Ovary (tissue), 9 donors: ENCODE data around the gene PASK. TPM values are rescaled to one million over a fixed set of nuclear protein-coding genes. Genes with fewer than 3 reads are reported as not detected.
A peak's percentile ranks its signal among the peaks of the same experiment; 100 is the strongest.

Experiments used
- DNase-seq, 5 donors: peaks; one replicate each; pipeline ENCODE4 v3.0.0-alpha.2; 2019 to 2020
- H3K27ac ChIP-seq, 2 donors: fragments of 200-600 bp; one replicate each; pipeline versions ENCODE4 v1.5.1 to v1.8.0; 2019 to 2022
- H3K27me3 ChIP-seq: fragments of 200-600 bp; one replicate; pipeline ENCODE4 v1.8.0; 2022
- H3K36me3 ChIP-seq: fragments of 200-600 bp; sonication (generic); one replicate; pipeline ENCODE4 v1.5.1; 2019
- H3K4me1 ChIP-seq: one replicate; pipeline ENCODE4 v1.8.1; 2013; ENCODE audit warnings: mild to moderate bottlenecking, moderate library complexity; ENCODE audit not compliant: insufficient read depth
- H3K4me3 ChIP-seq: fragments of 200-600 bp; sonication (generic); one replicate; pipeline ENCODE4 v1.5.1; 2017
- H3K9me3 ChIP-seq, 2 donors: fragments of 200-600 bp in 1 of 2; sonication (generic) in 1 of 2; one replicate each; pipeline versions ENCODE4 v1.5.1 to v1.8.1; 2013 to 2019; ENCODE audit warnings: mild to moderate bottlenecking in 1 of 2, moderate library complexity in 1 of 2
- EP300 ChIP-seq: sonication (generic); formaldehyde crosslinking; IDR thresholded peaks from one replicate; pipeline ENCODE4 v1.6.1; 2017; ENCODE audit warnings: antibody characterized with exemption
- POLR2A ChIP-seq: fragments of 450-650 bp; IDR thresholded peaks from one replicate; pipeline ENCODE4 v1.6.1; 2017; ENCODE audit warnings: antibody characterized with exemption, mild to moderate bottlenecking, moderate library complexity
- WGBS, 3 donors: extraction: QIAGEN DNeasy Blood & Tissue Kit in 1 of 3; methylation state at CpG; one replicate each; pipeline versions ENCODE4 v1.1.5 to v1.1.7; 2013 to 2017; 5-methylcytosine and 5-hydroxymethylcytosine counted together
- intact Hi-C, 4 donors: fragments of 100-400 bp; cut with DNase I; formaldehyde crosslinking; loops; one replicate each; pipeline versions ENCODE4 v1.11.0 to v1.15.1; 2022 to 2023
- polyA plus RNA-seq, 2 donors: library from polyadenylated mRNA; stranded (reverse); fragments of 200-250 nt in 1 of 2; fragments of 350-450 nt in 1 of 2; fragmentation: Illumina TruSeq in 1 of 2; extraction: RNeasy Lipid Tissue Mini Kit (QIAGEN cat#74804) in 1 of 2; gene quantifications; one replicate each; pipeline ENCODE4 v1.2.3, GENCODE V29; 2013 to 2014
- total RNA-seq, 7 donors: library from RNA; depleted of rRNA in 2 of 7; stranded (reverse); fragments of >200 nt in 2 of 7; fragmentation: NEBNext Ultra II Directional in 3 of 7; extraction: Animal tissue kit (Norgen Biotek cat#: 25700) in 3 of 7; gene quantifications; one replicate each; pipeline versions ENCODE4 v1.1.0 to v1.2.4, GENCODE V29; 2016 to 2023
- TF ChIP-seq, protein P1 (sequence below), 3 donors: fragments of 450-650 bp in 2 of 3; fragments of 200-600 bp in 1 of 3; IDR thresholded peaks; one replicate each; pipeline versions ENCODE4 v1.5.1 to v1.8.0; 2016 to 2022; ENCODE audit warnings: antibody characterized with exemption in 3 of 3, mild to moderate bottlenecking in 1 of 3
- donor health status: DM: no; HTN: no; CAD: no; lungs with moderate emphysema.
- donor health status: DM: no; HTN: no; CAD: no.
- donor health status: Bipolar disorder and iron deficiency.
- donor health status: DM: yes; HTN: yes; CAD: no.
- donor health status: DM: no; HTN: no; CAD: no.
- donor health status: DM: yes; HTN: yes; CAD: no.

PASK gene
- total and polyA plus RNA-seq, 9 donors: 2.4 to 13.4 (median 7.4) TPM

DNA sequence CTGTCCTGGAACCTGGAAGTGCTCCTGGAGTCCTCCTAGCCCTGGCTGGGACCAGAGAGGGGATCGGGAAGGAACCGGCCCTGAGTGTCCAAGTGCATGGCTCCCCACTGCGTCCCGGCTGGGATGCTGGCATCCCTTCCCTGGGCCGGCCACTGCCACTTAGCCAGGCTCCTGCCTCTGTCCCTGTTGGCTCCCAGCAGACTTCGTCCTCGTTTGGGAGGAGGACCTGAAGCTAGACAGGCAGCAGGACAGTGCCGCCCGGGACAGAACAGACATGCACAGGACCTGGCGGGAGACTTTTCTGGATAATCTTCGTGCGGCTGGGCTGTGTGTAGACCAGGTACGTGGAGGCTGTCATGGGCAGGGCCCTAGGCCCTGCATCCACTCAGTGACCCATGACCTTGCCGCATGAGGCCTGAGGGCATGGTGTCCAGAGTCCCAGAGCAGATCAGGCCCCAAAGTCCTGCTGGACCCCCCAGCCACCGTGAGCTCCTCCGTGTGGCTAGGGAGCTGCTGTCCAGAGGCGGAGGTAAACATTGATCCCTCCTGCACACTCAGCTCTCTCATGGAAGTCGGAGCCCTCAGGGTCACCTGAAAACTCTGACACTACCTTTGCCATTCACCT, 46.3 kb upstream of the PASK start:
- TF ChIP-seq POLR2A (no peak), EP300 (no peak)
- TF ChIP-seq, protein P1, sequence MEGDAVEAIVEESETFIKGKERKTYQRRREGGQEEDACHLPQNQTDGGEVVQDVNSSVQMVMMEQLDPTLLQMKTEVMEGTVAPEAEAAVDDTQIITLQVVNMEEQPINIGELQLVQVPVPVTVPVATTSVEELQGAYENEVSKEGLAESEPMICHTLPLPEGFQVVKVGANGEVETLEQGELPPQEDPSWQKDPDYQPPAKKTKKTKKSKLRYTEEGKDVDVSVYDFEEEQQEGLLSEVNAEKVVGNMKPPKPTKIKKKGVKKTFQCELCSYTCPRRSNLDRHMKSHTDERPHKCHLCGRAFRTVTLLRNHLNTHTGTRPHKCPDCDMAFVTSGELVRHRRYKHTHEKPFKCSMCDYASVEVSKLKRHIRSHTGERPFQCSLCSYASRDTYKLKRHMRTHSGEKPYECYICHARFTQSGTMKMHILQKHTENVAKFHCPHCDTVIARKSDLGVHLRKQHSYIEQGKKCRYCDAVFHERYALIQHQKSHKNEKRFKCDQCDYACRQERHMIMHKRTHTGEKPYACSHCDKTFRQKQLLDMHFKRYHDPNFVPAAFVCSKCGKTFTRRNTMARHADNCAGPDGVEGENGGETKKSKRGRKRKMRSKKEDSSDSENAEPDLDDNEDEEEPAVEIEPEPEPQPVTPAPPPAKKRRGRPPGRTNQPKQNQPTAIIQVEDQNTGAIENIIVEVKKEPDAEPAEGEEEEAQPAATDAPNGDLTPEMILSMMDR (IDR thresholded peaks at IDR 0.05): no peak
- H3K27me3 ChIP-seq: no peaks in the 10 kb centered on the region
- DNase-seq: no peak

DNA sequence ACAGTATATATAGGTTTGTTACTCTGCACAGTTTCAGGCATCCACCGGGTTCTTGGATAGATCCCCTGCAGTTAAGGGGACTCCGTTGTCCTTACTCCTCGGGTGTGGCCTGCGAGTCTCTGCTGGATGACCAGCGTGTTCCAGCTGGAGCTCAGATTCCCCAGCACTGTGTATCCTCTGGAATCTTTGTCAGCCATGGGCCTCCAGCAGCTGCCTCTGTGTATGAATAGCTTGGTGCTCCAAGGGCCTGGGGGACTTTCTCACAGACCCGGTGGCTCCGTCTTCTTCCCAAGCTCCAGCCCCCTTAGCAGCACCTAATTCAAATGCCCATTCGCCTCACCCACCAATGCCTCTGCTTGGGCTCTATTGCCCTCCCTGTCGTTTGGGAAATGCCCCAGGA, 45.5 kb upstream of the PASK start:
- Histone ChIP-seq H3K27me3 (no peaks in the 10 kb centered on the region), H3K36me3 (no peaks in the 10 kb centered on the region), H3K27ac (no peak overlapping the region), H3K4me1 (no peaks in the 10 kb centered on the region), H3K9me3 (no peaks in the 10 kb centered on the region), H3K4me3 (no peak overlapping the region)
- intact Hi-C loops: no loop called here
- WGBS, 3 donors: 77 to 79% (median 78%) methylated on average over 9 of the region's 9 CpGs
- DNase-seq: no peak
- TF ChIP-seq POLR2A (no peak), EP300 (no peak)
- TF ChIP-seq, protein P1 (IDR thresholded peaks at IDR 0.05): no peak

More for the DNA sequence above, 46.3 kb upstream of the PASK start:
- Histone ChIP-seq H3K36me3 (no peaks in the 10 kb centered on the region), H3K27ac (no peak overlapping the region), H3K4me1 (no peaks in the 10 kb centered on the region), H3K4me3 (no peak overlapping the region), H3K9me3 (no peaks in the 10 kb centered on the region)
- intact Hi-C loops: no loop called here
- 82 to 85% (median 84%) methylated on average over 14 to 18 of the region's 18 CpGs for WGBS, 3 donors

DNA sequence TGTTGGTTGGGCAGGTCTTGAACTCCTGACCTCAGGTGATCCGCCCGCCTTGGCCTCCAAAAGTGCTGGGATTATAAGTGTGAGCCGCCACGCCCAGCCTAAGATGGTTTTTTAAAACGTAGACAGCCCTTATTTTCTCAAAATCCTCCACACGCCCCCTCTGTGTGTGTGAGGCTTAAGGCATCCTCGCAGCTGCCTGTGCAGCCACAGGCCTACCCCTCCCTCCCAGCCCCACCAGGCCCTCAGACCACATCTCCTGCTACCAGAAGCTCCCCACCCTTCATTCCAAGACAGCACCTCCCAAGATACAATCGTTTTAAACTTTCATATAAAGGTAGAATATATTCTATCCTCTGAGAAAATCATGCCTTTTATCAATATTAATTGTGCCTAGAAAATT, 44.0 kb upstream of the PASK start:
- H3K9me3 ChIP-seq: no peaks in the 10 kb centered on the region
- WGBS, 3 donors: 85 to 90% (median 86%) methylated on average over 8 of the region's 8 CpGs
- intact Hi-C loops: no loop called here
- no peaks in the 10 kb centered on the region for H3K27me3 ChIP-seq
- no peak for DNase-seq
- TF ChIP-seq POLR2A: no peak
- no peak for TF ChIP-seq EP300
- TF ChIP-seq, protein P1 (IDR thresholded peaks at IDR 0.05): no peak
- H3K4me1 ChIP-seq: no peaks in the 10 kb centered on the region
- no peak overlapping the region for H3K27ac ChIP-seq
- no peaks in the 10 kb centered on the region for H3K36me3 ChIP-seq
- H3K4me3 ChIP-seq: no peak overlapping the region

GRCh38 chr2:241191081-241191480, 41.8 kb upstream of the PASK start:
- no peaks in the 10 kb centered on the region for H3K36me3 ChIP-seq
- TF ChIP-seq POLR2A (no peak), EP300 (no peak)
- TF ChIP-seq, protein P1 (IDR thresholded peaks at IDR 0.05): no peak
- no peaks in the 10 kb centered on the region for H3K4me1 ChIP-seq
- intact Hi-C loops: no loop called here
- no peaks in the 10 kb centered on the region for H3K9me3 ChIP-seq
- H3K27ac ChIP-seq: no peak overlapping the region
- H3K4me3 ChIP-seq: no peak overlapping the region
- no peaks in the 10 kb centered on the region for H3K27me3 ChIP-seq
- peak in 1 of 5 donors; percentile 14 for DNase-seq
- WGBS, 3 donors: 69 to 78% (median 74%) methylated on average over 12 to 14 of the region's 14 CpGs
